Measurements from ENCODE around the gene NLRC5.
A peak's percentile ranks its signal among the peaks of the same experiment; 100 is the strongest.
"Not testable (repeated sequence)": the region's sequence is repeated elsewhere in the genome, so short reads cannot be mapped to it uniquely, and the experiment has no call there.

The NLRC5 gene

GRCh38 chr16:57106767-57107166 lies 117.4 kb downstream of the NLRC5 start:
- TF ChIP-seq CTCF (IDR thresholded peaks at IDR 0.05), result no peak
- H3K27ac ChIP-seq, result peak overlapping the region in 1 of 2 donors; percentile 54
- H3K4me3 ChIP-seq, result no peak overlapping the region
- no peak for DNase-seq (ENCODE audit: low spot score)

GRCh38 chr16:57107321-57107922 lies 118.1 kb downstream of the NLRC5 start:
- TF ChIP-seq CTCF (IDR thresholded peaks at IDR 0.05), result no peak
- Histone ChIP-seq H3K4me3 (no peak overlapping the region), H3K27ac (peak overlapping the region in 1 of 2 donors; percentile 54)
- no peak for DNase-seq (ENCODE audit: low spot score)

- Histone ChIP-seq H3K4me3 (no peak overlapping the region), H3K27ac (no peak overlapping the region)
- no peak for DNase-seq (ENCODE audit: low spot score)
- no peak for TF ChIP-seq CTCF (IDR thresholded peaks at IDR 0.05)
Observed at GRCh38 chr16:57108432-57108831, 119.1 kb downstream of the NLRC5 start.

GRCh38 chr16:57109259-57110105 lies 120.1 kb downstream of the NLRC5 start:
- H3K27ac ChIP-seq; DNase-seq (ENCODE audit: low spot score); H3K4me3 ChIP-seq: not testable (repeated sequence)

- Histone ChIP-seq H3K4me3 (no peak overlapping the region), H3K27ac (no peak overlapping the region)
- no peak for DNase-seq (ENCODE audit: low spot score)
- TF ChIP-seq CTCF (IDR thresholded peaks at IDR 0.05), result no peak
Observed at GRCh38 chr16:57110937-57111336, 121.6 kb downstream of the NLRC5 start.

- Histone ChIP-seq H3K27ac (no peak overlapping the region), H3K4me3 (no peak overlapping the region)
- TF ChIP-seq CTCF (IDR thresholded peaks at IDR 0.05), result no peak
- DNase-seq (ENCODE audit: low spot score), result no peak
Observed at GRCh38 chr16:57111420-57111819, 122.1 kb downstream of the NLRC5 start.

- Histone ChIP-seq H3K4me3 (peak overlapping the region; percentile 7), H3K27ac (peak overlapping the region; percentile 64 to 83)
- no peak for TF ChIP-seq CTCF (IDR thresholded peaks at IDR 0.05)
- no peak for DNase-seq (ENCODE audit: low spot score)
Observed at GRCh38 chr16:57112403-57113041, 123.2 kb downstream of the NLRC5 start.

Data from coronary artery (tissue), 2 donors.